GM21529 (cell line): ENCODE data around the gene HNRNPL.
"Not testable (repeated sequence)": the region's sequence is repeated elsewhere in the genome, so short reads cannot be mapped to it uniquely, and the experiment has no call there.

Source experiments
- ATAC-seq: cut with Tn5 transposase; IDR thresholded peaks from one replicate; pipeline ENCODE4 v1.9.1; 2021; ENCODE audit not compliant: unreplicated experiment

HNRNPL gene

GRCh38 chr19:38869836-38870607, 20.2 kb upstream of the HNRNPL start:
- peak; percentile 76 for ATAC-seq

- ATAC-seq = no peak
Measured at GRCh38 chr19:38869160-38869835, 19.5 kb upstream of the HNRNPL start.

- no peak for ATAC-seq
Measured at GRCh38 chr19:38868551-38868950, 18.8 kb upstream of the HNRNPL start.

- no peak for ATAC-seq
Measured at GRCh38 chr19:38867171-38867780, 17.5 kb upstream of the HNRNPL start.

- ATAC-seq = no peak
Measured at GRCh38 chr19:38862321-38863059, 12.7 kb upstream of the HNRNPL start.

GRCh38 chr19:38861368-38861767, 11.6 kb upstream of the HNRNPL start:
- no peak for ATAC-seq

- ATAC-seq = not testable (repeated sequence)
Measured at GRCh38 chr19:38859631-38860204, 9.9 kb upstream of the HNRNPL start.

GRCh38 chr19:38856813-38857212, 7.0 kb upstream of the HNRNPL start:
- ATAC-seq = no peak

GRCh38 chr19:38855751-38856150, 6.0 kb upstream of the HNRNPL start:
- ATAC-seq = not testable (repeated sequence)

- not testable (repeated sequence) for ATAC-seq
Measured at GRCh38 chr19:38854961-38855360, 5.2 kb upstream of the HNRNPL start.

- no peak for ATAC-seq
Measured at GRCh38 chr19:38853214-38853613, 3.4 kb upstream of the HNRNPL start.

- ATAC-seq = no peak
Measured at GRCh38 chr19:38852231-38853044, 2.7 kb upstream of the HNRNPL start.

GRCh38 chr19:38851622-38852230, 1.9 kb upstream of the HNRNPL start:
- no peak for ATAC-seq

GRCh38 chr19:38850976-38851621, 1.3 kb upstream of the HNRNPL start:
- no peak for ATAC-seq

GRCh38 chr19:38850436-38850975, 720 bp upstream of the HNRNPL start:
- peak; percentile 69 for ATAC-seq

GRCh38 chr19:38849147-38849859, 483 bp downstream of the HNRNPL start:
- ATAC-seq = no peak

- no peak for ATAC-seq
Measured at GRCh38 chr19:38848299-38849146, 1.3 kb downstream of the HNRNPL start.
